ENCODE results near the gene XPR1. TPM values are rescaled to one million over a fixed set of nuclear protein-coding genes. Genes with fewer than 3 reads are reported as not detected.

The XPR1 gene
- polyA plus RNA-seq, 1 donor (not counting 4 experiments of a cell fraction or from before 2014, with no cell fraction given): 40.0 TPM

GRCh38 chr1:180720753-180721152 is 88.9 kb downstream of the XPR1 start:
- Histone ChIP-seq H4K20me1 (ENCODE audit: control insufficient read depth, extremely low read depth, insufficient read depth, low read length) (no peaks in the 10 kb centered on the region), H3K9ac (ENCODE audit: control insufficient read depth, extremely low read depth, insufficient read depth, low read length) (no peak overlapping the region), H3K9me1 (ENCODE audit: control insufficient read depth, extremely low read depth, insufficient read depth, low read length) (no peaks in the 10 kb centered on the region), H3K9me3 (ENCODE audit: control insufficient read depth, low read depth, low read length) (no peaks in the 10 kb centered on the region), H3K79me2 (ENCODE audit: control insufficient read depth, insufficient read depth, low read length) (no peaks in the 10 kb centered on the region), H3K4me2 (ENCODE audit: control insufficient read depth, extremely low read depth, insufficient read depth, low read depth, low read length) (no peak overlapping the region), H3K4me1 (ENCODE audit: control insufficient read depth, extremely low read depth, insufficient read depth, low read length) (no peaks in the 10 kb centered on the region), H3K27ac (ENCODE audit: control insufficient read depth, insufficient read depth, low read length) (no peak overlapping the region), H2AFZ (ENCODE audit: control insufficient read depth, low read length) (no peak overlapping the region), H3K4me3 (ENCODE audit: control insufficient read depth in 2 of 3, extremely low read depth in 1 of 3, insufficient read depth in 2 of 3, low read depth in 1 of 3, low read length in 3 of 3) (no peak overlapping the region), H3K36me3 (ENCODE audit: control insufficient read depth in 2 of 2, extremely low read depth in 1 of 2, insufficient read depth in 2 of 2, low read length in 2 of 2) (no peaks in the 10 kb centered on the region), H3K27me3 (ENCODE audit: control insufficient read depth, extremely low read depth, insufficient read depth, low read length) (no peaks in the 10 kb centered on the region)
- FAIRE-seq (no peak), DNase-seq (ENCODE audit: low read depth, low spot score) (no peak)
- dilution Hi-C loops (cut with MboI; ENCODE audit: extremely low pct_ligation_motif_present, low sequenced_read_pairs): no loop called here
- TF ChIP-seq EZH2 (IDR thresholded peaks at IDR 0.05; ENCODE audit: low read length) (no peak), CTCF (optimal IDR thresholded peaks at IDR 0.05 in 1 of 3, IDR thresholded peaks at IDR 0.05 in 1 of 3, conservative IDR thresholded peaks at IDR 0.05 in 1 of 3; ENCODE audit: extremely low read depth in 1 of 3, insufficient read depth in 2 of 3, low read length in 3 of 3) (no peak)

GRCh38 chr1:180722586-180722985 is 90.8 kb downstream of the XPR1 start:
- no peak overlapping the region for H2AFZ ChIP-seq (ENCODE audit: control insufficient read depth, low read length)
- H3K27me3 ChIP-seq (ENCODE audit: control insufficient read depth, extremely low read depth, insufficient read depth, low read length): no peaks in the 10 kb centered on the region
- H3K4me3 ChIP-seq (ENCODE audit: control insufficient read depth in 2 of 3, extremely low read depth in 1 of 3, insufficient read depth in 2 of 3, low read depth in 1 of 3, low read length in 3 of 3): no peak overlapping the region
- no peak overlapping the region for H3K27ac ChIP-seq (ENCODE audit: control insufficient read depth, insufficient read depth, low read length)
- no peak overlapping the region for H3K4me2 ChIP-seq (ENCODE audit: control insufficient read depth, extremely low read depth, insufficient read depth, low read depth, low read length)
- no peaks in the 10 kb centered on the region for H3K9me3 ChIP-seq (ENCODE audit: control insufficient read depth, low read depth, low read length)
- dilution Hi-C loops (cut with MboI; ENCODE audit: extremely low pct_ligation_motif_present, low sequenced_read_pairs): no loop called here
- H3K9me1 ChIP-seq (ENCODE audit: control insufficient read depth, extremely low read depth, insufficient read depth, low read length): no peaks in the 10 kb centered on the region
- H3K79me2 ChIP-seq (ENCODE audit: control insufficient read depth, insufficient read depth, low read length): no peaks in the 10 kb centered on the region
- TF ChIP-seq CTCF (optimal IDR thresholded peaks at IDR 0.05 in 1 of 3, IDR thresholded peaks at IDR 0.05 in 1 of 3, conservative IDR thresholded peaks at IDR 0.05 in 1 of 3; ENCODE audit: extremely low read depth in 1 of 3, insufficient read depth in 2 of 3, low read length in 3 of 3) (no peak), EZH2 (IDR thresholded peaks at IDR 0.05; ENCODE audit: low read length) (no peak)
- FAIRE-seq (no peak), DNase-seq (ENCODE audit: low read depth, low spot score) (no peak)
- H3K4me1 ChIP-seq (ENCODE audit: control insufficient read depth, extremely low read depth, insufficient read depth, low read length): no peaks in the 10 kb centered on the region
- H4K20me1 ChIP-seq (ENCODE audit: control insufficient read depth, extremely low read depth, insufficient read depth, low read length): no peaks in the 10 kb centered on the region
- no peaks in the 10 kb centered on the region for H3K36me3 ChIP-seq (ENCODE audit: control insufficient read depth in 2 of 2, extremely low read depth in 1 of 2, insufficient read depth in 2 of 2, low read length in 2 of 2)
- no peak overlapping the region for H3K9ac ChIP-seq (ENCODE audit: control insufficient read depth, extremely low read depth, insufficient read depth, low read length)

Data from keratinocyte (primary cell).